Hypothalamus (tissue), 51 donors: Measurements from ENCODE around the gene ADARB2.

Experiments
- DNase-seq, 51 donors: peaks; one replicate each; lab custom pipeline; 2025; lab: John Stamatoyannopoulos, UW

Gene ADARB2

DNA sequence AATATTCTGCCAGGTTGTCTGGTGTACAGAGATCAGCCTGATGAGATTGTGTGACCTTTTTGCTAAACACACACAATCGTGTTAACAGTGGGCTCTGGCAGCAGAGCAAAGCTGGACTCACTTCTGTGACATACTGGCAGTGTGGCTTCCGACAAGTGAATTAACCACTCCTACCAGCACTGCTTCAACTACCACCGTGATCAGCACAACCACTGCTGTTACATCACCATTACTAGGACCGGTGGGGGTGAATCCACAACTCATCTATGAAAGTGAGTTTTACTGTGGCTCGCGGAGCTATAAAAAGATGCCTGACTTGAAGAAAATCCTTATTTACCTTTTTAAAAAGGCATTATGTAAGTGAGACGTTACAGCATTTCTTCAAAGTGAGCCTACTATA is 545.6 kb downstream of the ADARB2 start:
- DNase-seq, result no peak

DNA sequence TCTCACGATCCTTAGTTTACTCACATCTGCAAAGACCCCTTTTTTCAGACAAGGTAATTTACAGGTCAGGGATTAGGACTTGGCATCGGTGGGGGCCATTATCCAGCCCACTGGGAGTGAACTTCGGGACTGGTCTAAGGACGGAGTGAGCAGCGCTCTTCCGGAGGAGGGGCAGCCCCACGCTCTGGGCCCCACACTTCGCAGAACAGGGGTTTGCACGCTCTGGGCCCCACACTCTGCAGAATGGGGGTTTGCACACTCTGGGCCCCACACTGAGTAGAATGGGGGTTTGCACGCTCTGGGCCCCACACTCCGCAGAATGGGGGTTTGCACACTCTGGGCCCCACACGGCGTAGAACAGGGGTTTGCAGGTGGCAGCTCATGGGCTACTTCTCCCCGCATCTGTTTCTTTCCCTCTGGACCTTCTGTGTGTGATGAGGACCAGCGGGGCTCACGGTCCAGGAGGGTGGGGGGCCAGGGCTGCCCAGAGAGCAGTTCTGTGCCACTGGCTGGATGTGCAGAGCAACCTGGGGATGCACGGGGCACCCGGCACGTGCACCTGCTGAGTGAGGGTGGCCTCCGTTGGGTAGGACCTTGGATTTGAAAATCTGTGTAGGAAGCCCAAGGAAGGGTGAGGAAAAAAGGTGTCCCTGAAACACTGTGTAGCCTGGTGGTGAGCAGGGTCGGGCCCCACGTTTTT is 546.4 kb downstream of the ADARB2 start:
- no peak for DNase-seq

GRCh38 chr10:1190052-1190395 is 547.3 kb downstream of the ADARB2 start:
- no peak for DNase-seq

DNA sequence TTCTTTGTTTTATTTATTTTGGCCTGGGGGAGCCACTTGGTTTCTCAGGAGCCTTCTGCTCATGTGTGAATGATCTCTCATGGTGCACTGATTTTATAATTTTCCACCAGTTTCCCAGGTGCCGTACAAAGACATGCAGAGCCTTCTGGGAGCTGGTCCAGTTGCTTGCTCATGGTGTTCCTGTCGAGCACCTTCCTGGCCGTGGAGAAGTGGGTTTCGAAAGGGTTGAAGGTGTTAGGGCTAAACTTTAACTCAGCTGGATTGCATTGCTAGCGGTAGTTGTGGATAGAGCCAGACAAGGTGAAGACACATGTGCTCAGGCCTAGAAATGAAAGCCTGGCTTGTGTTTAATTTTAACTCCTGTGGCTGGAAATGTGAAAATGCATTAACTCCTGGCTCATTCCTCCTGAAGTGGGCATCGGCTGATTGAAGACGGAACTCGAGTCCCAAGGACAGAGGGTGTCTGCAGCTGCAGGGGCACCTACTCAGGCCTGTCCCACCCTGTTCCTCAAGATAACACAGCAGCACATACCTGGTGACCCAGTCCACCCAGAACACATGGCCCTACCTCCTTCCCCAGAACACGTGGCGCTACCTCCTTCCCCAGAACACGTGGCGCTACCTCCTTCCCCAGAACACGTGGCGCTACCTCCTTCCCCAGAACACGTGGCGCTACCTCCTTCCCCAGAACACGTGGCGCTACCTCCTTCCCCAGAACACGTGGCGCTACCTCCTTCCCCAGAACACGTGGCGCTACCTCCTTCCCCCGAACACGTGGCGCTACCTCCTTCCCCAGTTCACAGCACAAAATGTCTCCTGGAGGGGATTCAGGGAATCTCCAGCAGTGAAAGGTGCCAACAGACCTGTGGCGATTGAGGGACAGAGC is 547.9 kb downstream of the ADARB2 start:
- DNase-seq, result no peak

DNA sequence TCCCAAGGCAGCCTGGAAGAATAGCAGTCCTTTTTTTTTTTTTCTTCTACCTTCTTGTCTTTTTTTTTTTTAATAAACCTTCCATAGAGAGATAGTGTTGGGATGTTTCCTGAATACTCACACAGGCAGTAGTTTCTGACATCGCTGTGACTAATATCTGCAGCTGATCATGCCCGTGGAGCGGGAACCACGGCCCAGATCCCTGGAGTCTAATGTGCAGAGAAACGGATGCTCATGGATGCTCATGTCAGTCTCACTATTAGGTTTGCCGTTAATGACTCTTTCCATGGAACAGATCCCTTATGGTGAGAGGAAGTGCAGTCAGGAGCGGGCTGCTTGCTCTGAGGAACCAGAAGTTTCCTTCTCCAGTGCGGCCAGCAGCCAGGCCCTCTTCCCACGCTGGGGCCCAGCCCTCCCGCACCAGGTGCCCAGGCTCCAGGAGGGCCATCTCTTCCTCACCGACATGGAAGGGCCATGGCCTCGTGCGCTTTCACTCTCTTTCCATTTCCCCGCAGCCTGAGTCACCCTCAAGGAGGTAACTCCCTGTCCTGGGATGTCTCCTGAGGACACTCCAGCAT is 548.7 kb downstream of the ADARB2 start:
- DNase-seq, result peak in 3 of 51 donors; percentile 34 to 62 (median 43)

- peak in 13 of 51 donors; percentile 20 to 76 (median 48) for DNase-seq
Observed at GRCh38 chr10:1187855-1188557, 549.3 kb downstream of the ADARB2 start.

DNA sequence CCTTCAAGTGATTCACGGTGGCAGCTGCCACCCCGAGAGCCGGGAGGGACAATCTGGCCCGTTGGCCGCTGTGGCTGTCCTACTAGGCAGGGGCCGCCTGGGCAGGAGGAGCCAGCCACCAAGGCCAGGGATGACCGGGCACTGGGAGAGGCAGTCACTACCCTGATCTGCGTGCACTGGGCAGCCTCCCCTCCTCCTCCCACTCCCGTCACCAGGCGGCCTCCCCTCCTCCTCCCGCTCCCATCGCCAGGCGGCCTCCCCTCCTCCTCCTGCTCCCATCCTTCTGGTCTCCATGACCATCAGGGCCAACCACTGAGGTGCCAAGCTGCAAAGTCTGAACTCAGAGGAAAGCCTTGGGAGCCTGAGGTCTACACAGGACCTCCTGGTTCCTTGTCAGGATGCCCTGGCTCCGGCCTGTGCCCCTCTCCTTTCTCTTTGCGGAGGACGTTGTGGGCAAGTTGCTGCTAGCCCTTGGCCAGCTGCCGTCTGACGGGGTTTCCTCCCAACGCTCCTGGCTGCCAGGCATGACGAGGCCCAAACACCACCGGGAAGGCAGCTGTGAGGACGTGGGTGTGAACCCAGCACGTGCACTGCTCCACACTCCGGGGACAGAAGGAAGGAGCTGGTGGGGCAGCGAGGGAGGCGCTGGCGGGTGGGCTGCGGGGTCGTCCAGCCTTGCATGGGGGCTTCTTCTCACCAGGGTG is 550.0 kb downstream of the ADARB2 start:
- DNase-seq, result peak in 41 of 51 donors; percentile 27 to 88 (median 72)

DNA sequence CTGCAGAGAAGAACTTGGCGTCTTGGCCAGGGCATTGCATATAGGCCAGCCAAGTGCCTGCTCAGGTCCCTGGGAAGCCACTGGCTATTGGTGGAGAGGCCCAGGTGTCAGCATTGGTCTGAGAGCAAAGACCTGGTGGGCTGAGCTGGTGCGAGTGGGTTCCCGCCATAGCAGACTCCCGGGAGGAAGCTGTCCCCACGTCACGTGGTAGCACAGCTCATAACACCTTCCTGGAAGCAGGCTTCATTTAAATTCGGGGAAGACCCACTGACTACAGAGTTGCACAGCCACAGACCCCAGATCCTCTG is 550.7 kb downstream of the ADARB2 start:
- DNase-seq, result no peak

DNA sequence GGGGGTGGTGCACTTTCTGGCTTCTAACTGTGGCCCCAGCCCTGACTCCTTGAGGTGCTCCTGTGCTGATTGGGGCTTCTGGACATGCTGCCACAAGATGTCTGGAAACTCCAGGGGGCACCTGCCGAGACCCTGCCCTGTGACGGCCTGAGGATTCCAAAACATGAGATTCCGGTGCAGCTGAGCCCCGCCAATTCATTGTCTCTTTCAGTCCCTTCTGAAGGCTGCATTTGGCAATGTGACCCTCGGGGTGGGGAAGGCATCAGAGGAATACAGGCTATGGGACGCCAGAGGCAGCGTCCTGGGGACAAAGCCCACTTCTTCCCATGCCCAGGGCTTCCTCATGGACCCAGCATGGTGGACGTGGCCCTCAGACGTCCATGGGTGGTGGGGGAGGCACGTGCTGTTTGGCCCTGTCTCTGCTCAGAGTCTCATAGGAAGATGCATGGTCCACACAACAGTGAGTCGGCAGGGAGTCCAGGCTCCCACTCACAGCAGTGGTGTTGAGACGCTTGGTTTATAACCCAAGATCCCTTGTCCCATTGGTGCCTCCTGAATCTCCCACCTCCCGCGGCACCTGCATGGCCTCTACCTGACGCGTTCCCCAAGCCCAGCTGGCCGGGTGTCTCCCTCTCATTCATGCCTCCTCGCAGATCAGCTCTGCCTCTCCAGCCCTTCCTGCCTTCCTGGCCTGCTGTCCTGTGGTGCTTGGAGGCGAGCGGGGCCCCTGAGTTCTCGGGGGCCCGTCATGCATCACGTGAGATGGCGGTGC is 551.2 kb downstream of the ADARB2 start:
- no peak for DNase-seq

DNA sequence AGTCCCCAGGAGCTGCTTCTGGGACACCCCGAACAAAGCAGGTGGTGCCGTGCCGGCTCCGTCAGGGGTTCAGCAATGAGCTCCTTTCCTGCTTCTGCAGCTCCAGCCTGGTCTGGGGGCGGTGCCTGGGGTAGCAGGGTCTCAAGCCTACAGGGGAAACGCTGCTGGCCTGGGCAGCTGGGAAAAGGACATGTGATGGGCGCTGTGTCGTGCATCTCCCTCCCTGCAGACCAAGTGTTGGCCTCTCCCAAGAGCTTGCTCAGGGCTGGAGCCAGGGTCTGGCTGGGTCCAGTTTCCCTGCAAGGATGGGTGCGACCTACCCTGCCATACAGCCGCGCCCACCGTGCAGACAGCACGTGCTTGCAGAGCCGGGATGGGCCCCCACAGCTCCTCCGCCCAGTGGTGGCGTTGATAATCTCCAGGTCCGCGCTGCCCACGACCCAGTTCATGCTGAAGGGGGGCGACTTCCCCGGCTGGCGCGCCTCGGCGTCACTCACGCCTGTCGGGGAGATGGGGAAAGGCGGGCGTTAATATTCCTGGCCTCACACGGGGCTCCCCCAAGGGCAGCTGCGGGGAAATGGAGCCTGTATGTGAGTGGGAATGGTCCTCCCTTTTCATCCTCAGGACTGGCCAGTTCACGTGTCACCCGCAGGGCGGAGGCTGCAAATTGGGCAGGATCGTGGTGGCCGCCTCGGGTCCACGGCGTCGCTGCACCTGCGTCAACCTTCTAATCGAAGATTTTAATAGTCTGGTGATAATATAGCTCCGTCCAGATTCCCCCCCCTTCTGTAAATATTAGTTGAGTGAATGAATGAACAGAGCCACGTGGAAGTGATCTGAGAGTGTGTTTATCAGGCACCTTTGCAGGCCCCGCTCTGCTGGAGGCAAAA is 552.5 kb downstream of the ADARB2 start:
- DNase-seq, result no peak

- no peak for DNase-seq
Observed at GRCh38 chr10:1183701-1184100, 553.6 kb downstream of the ADARB2 start.

DNA sequence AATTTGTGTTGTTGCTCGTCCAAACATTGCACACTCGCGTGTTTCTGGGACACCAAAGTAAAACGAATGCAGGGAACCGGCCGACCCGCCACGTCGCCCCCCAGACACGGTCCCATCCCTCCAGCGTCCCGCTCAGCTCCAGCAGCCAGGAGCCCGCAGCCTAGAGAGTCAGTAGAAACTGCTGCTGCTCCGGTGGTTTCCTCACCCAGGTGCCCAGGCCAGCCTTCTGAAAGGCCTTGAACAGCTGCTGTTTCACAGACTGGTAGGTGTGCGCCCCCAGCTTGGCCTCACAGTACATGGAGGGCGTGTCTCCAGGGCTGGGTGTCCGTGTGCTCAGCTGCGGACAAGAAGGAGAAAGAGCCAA is 554.3 kb downstream of the ADARB2 start:
- DNase-seq, result no peak

GRCh38 chr10:1182280-1183032 is 554.9 kb downstream of the ADARB2 start:
- DNase-seq, result no peak

GRCh38 chr10:1180836-1181235 is 556.5 kb downstream of the ADARB2 start:
- peak in 16 of 51 donors; percentile 20 to 73 (median 34) for DNase-seq

- DNase-seq, result no peak
Observed at GRCh38 chr10:1180071-1180730, 557.1 kb downstream of the ADARB2 start.

DNA sequence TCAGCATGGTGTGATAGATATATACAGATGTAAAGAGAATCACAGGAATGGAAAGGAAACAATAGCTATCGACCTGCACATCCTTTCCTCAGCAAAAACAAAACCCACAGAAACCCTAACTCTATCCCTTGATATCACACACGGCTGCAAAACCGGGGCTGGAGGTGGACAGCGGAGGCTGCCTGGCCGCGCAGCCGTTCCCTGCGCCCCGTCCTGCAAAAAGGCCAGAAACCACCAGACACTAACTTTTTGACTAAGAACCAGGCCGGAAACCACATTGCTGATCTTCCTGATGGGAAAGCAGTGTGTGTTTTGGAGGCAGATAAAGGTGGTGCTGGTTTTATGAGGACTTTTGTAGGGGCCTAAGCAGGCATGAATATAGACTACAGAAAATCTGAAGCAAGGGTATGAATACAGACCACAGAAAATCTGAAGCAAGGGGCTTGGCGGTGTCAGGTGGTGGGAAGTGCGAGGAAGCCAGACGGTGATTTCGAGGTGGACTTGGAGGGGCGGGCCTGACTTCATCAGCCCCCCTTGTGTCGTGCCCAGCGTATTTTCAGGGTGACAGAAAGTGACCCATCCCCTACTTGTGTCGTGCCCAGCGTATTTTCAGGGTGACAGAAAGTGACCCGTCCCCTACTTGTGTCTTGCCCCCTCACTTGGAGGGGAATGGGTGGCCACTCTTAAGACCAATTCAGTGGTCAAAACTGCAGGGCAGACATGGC is 557.8 kb downstream of the ADARB2 start:
- DNase-seq, result no peak

GRCh38 chr10:1178506-1178905 is 558.8 kb downstream of the ADARB2 start:
- no peak for DNase-seq
